GM18511 (cell line): Measurements from ENCODE around the gene NPFF.
A peak's percentile ranks its signal among the peaks of the same experiment; 100 is the strongest.
"Not testable (repeated sequence)": the region's sequence is repeated elsewhere in the genome, so short reads cannot be mapped to it uniquely, and the experiment has no call there.

Experiments used
- ATAC-seq: cut with Tn5 transposase; IDR thresholded peaks from one replicate; pipeline ENCODE4 v1.9.1; 2021; ENCODE audit warnings: mild to moderate bottlenecking, moderate library complexity; ENCODE audit not compliant: unreplicated experiment

NPFF gene

GRCh38 chr12:53497461-53497860, 9.8 kb downstream of the NPFF start:
- ATAC-seq, result no peak

- ATAC-seq, result no peak
Observed at GRCh38 chr12:53496752-53497032, 10.6 kb downstream of the NPFF start.

DNA sequence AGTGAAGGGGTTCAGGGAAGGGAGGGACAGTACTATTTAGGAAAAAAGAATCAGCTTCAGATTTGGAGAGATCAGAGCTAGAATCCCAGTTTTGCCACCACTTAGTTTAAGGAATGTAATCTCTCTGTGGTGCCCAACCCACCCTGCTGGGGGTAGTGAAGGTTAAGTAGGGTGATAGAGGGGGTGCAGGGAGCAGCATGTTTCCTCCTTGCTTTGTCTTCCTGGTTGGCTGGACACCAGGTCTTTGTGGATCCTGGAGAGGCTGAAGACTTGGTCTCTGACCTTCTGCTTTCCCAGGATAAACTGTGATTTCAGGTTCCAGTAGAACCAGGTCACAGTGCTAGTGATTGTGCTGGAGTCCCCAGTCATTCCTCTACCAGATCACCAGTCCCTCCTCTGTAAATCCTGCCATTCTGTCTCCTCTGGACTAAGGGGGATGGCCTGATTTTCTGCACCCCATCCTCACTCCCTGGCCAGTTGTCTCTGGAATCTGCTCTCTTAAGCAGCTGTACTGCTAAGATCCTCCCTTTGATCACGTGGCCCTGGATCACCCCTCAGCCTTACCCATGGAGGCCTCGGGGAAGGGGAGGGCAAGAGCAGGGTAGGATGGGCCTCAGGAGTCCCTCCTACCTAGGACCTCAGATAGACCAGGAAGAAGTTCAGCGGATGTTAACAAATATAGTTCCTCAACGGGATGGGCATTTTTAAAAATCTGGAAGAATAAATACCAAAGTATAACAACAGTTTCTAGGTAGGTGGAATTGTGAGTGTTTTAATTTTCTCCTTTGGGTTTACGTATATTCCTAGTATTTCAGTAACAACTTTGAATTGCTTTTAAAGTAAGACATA, 11.2 kb downstream of the NPFF start:
- no peak for ATAC-seq

DNA sequence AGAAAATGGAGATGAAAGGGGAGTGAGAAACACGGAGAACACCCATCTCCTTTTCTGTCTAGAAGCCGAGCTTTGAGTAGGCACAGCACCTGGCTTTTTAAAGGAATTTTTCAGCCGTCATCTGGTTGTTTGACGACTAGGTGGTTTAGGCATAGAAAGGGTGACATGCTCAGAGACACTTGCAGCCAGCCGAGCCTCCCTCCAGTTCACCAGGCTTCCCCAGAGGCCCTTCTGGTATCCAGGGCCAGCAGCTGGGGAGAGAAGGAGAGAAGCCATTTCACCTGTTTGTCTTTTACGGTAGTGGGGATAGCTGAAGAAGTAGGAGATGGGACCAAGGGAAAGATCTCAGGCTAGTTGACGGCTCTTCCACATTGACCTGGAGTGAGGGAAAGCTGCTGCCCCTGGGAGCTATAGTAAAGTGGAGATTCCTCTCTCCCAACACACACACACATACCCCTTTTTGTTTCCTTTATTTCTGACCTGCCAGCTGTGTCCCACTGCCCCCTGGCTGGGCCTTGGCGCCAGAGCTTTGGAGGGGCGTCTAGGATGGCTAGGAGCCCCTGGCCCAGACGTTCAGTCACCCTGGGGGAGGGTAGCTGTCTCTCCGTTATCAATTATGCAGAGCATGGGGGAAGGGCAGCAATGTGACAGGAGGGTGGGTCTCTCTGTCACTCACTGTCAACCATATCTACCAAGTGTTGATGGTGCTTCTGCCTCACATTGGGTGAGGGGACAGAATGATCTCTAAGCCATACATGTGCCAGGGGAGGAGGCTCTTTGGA, 13.5 kb downstream of the NPFF start:
- no peak for ATAC-seq

- ATAC-seq, result peak; percentile 96
Observed at GRCh38 chr12:53492830-53493609, 14.3 kb downstream of the NPFF start.

GRCh38 chr12:53492188-53492587, 15.1 kb downstream of the NPFF start:
- ATAC-seq, result no peak

- ATAC-seq, result no peak
Observed at GRCh38 chr12:53489242-53489864, 17.9 kb downstream of the NPFF start.

- ATAC-seq, result no peak
Observed at GRCh38 chr12:53486736-53487487, 20.4 kb downstream of the NPFF start.

DNA sequence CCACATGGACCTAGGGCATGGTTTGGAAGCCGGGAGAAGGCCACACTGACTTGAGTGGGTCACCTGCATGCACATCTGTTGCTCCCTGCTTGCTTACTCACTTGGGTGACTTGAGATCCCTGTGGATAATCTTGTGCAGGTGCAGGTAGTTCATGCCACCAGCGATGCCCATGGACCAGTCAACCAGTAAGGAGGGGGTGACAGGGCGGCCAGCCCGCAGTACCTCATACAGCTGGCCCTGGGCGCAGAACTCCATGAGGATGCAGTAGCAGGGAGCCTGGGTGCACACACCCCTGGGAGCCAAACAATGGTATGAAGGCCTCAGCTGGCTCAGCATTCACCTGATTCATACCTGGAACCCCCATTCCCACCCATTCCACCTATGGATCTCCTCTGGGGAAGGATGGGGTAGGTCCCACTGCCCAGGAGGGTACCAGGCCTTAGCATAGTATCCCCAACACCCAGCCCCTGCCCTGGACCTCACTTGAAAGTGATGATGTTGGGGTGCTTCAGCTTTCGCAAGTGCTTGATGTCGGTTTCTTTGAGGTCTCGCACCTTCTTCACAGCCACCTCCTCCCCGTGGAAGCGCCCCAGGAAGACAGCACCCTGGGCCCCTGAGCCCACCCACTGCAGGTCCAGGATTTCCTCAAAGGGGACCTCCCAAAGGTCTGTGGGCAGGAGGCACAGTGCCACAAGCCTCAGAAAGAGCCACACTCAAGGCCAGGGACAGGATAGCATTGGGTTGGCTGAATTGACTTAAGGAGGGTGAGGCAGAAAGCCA, 21.1 kb downstream of the NPFF start:
- no peak for ATAC-seq

- no peak for ATAC-seq
Observed at GRCh38 chr12:53484686-53485575, 22.4 kb downstream of the NPFF start.

- no peak for ATAC-seq
Observed at GRCh38 chr12:53483979-53484377, 23.3 kb downstream of the NPFF start.

DNA sequence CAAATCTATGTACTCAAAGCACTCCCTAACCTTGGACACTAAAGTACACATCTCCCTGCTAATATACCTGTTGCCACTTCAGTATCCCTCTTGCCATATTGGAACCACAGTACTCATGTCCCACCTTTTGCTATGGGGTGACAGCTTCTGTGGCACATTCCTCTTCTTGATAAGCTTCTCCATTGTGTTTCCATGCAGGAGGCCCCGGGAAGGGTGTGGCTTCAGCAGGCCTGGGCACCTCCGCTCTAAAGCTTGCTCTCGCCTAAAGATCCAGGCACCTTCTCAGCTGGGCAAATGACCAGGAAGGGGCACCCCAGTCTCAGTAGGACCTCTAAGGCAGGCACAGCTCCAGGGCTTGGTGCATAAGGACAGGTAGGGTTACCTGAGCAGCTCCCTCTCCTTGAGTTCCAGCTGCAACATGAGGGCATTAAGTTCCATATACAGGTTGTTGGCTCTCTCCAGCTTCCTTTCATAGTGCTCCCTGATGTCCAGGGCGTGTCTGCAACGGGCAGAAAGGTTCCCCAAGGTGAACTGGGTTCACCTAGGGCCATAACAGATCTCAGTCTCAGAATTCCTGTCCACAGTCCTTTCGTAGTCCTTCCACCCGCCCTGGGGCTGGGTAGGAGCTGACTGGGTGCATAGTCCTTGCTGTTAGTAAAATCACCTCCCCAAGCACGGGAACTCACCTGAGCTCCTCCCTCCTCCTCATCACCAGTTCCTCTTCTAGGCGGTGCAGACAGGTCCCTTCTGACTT, 23.9 kb downstream of the NPFF start:
- ATAC-seq, result no peak

- ATAC-seq, result no peak
Observed at GRCh38 chr12:53482626-53483168, 24.6 kb downstream of the NPFF start.

DNA sequence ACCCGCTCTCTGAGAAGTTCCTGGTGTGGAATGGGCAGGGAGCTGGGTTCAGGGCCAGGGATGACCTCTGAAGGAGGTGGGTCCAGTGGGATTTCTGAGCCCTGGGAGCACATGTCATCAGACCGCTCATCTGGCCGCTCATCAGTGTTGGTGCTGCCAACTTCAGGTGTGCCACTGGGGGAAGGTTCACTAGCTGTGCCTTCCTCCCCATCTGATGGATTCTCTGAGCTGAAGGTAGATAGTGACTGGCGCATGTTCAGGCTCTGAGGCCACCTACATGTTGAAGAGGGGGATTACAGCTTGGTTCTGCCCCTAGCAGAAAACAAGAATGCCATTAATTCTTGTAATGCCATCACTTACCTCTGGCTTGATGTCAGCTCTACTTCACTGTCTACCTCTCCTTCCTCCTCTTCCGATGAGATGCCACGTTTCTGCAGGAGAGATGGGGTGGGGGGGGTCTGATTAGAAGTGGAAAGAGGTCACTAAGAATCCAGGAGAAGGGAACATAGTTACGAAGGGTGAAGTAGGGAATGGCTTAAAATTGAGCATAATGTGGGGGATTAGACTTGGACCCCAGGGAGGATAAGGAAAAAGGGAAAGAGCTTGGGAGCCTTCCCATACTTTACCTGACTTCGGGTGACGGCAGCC, 25.2 kb downstream of the NPFF start:
- no peak for ATAC-seq

GRCh38 chr12:53481458-53481857, 25.8 kb downstream of the NPFF start:
- ATAC-seq, result not testable (repeated sequence)

- ATAC-seq, result no peak
Observed at GRCh38 chr12:53480491-53481442, 26.5 kb downstream of the NPFF start.
